Adrenal gland (tissue), 12 donors: ENCODE data around the gene MCOLN1. TPM values are rescaled to one million over a fixed set of nuclear protein-coding genes. Genes with fewer than 3 reads are reported as not detected.

ENCODE experiments used
- DNase-seq, 7 donors: peaks; one replicate each; pipeline ENCODE4 v3.0.0-alpha.2; 2019 to 2020
- H3K27ac ChIP-seq, 5 donors: fragments of 200-600 bp; sonication (generic) in 4 of 5; 1 replicate in 3 of 5; 2 replicates in 2 of 5; pipeline versions ENCODE4 v1.5.1 to v1.8.0; 2016 to 2020; ENCODE audit warnings: mild to moderate bottlenecking in 1 of 5
- H3K27me3 ChIP-seq: fragments of 200-600 bp; 2 replicates; pipeline ENCODE4 v1.8.0; 2021
- H3K36me3 ChIP-seq, 2 donors: fragments of 200-600 bp; replicated peaks in 1 of 2; 1 replicate in 1 of 2; 2 replicates in 1 of 2; pipeline versions ENCODE4 v1.5.1 to v1.8.0; 2018 to 2022
- H3K4me1 ChIP-seq, 2 donors: fragments of 200-600 bp; replicated peaks in 1 of 2; 1 replicate in 1 of 2; 2 replicates in 1 of 2; pipeline versions ENCODE4 v1.5.1 to v1.8.0; 2018 to 2021
- H3K4me3 ChIP-seq, 4 donors: fragments of 200-600 bp; sonication (generic) in 3 of 4; one replicate each; pipeline ENCODE4 v1.5.1; 2016 to 2018
- H3K9me3 ChIP-seq, 3 donors: fragments of 200-600 bp; sonication (generic) in 1 of 3; replicated peaks in 1 of 3; 1 replicate in 2 of 3; 2 replicates in 1 of 3; pipeline versions ENCODE4 v1.5.1 to v1.8.0; 2016 to 2021
- POLR2A ChIP-seq, 2 donors: fragments of 450-650 bp; IDR thresholded peaks; one replicate each; pipeline ENCODE4 v1.6.1; 2017; ENCODE audit warnings: antibody characterized with exemption in 2 of 2, mild to moderate bottlenecking in 2 of 2, moderate library complexity in 1 of 2
- WGBS, 4 donors: extraction: QIAGEN DNeasy Blood & Tissue Kit in 2 of 4; methylation state at CpG; one replicate each; pipeline versions ENCODE4 v1.1.5 to v1.1.7; 2013 to 2017; 5-methylcytosine and 5-hydroxymethylcytosine counted together
- intact Hi-C, 2 donors: fragments of 100-400 bp; cut with DNase I; formaldehyde crosslinking; loops; one replicate each; pipeline versions ENCODE4 v1.14.1 to v1.15.0; 2022 to 2023
- polyA plus RNA-seq, 3 donors: library from polyadenylated mRNA; stranded (reverse); fragments of 200-250 nt in 2 of 3; fragments of 350-450 nt in 1 of 3; fragmentation: Illumina TruSeq in 1 of 3; extraction: RNeasy Lipid Tissue Mini Kit (QIAGEN cat#74804) in 1 of 3; gene quantifications; one replicate each; pipeline ENCODE4 v1.2.3, GENCODE V29; 2013 to 2014
- total RNA-seq, 9 donors: library from RNA; depleted of rRNA in 4 of 9; stranded (reverse); fragments of >200 nt in 4 of 9; fragments of 120-200 nt in 1 of 9; fragmentation: NEBNext Ultra II Directional in 1 of 9; extraction: Animal tissue kit (Norgen Biotek cat#: 25700) in 1 of 9; gene quantifications; one replicate each; pipeline versions ENCODE4 v1.1.0 to v1.2.4, GENCODE V29; 2013 to 2023
- TF ChIP-seq, protein P1 (sequence below), 6 experiments: fragments of 450-650 bp in 4 of 6; fragments of 200-600 bp in 2 of 6; sonication (generic) in 1 of 6; IDR thresholded peaks; 1 replicate in 5 of 6; 2 replicates in 1 of 6; pipeline versions ENCODE4 v1.5.1 to v1.8.0; 2016 to 2021; ENCODE audit warnings: antibody characterized with exemption in 6 of 6, mild to moderate bottlenecking in 2 of 6, moderate library complexity in 1 of 6
- donor health status: healthy with polysubstance abuse.
- donor health status: Bipolar disorder and iron deficiency.
- donor health status: DM: yes; HTN: yes; CAD: no.
- donor health status: DM: no; HTN: no; CAD: no.
- donor health status: DM: no; HTN: no; CAD: no.
- donor health status: DM: yes; HTN: yes; CAD: no.

MCOLN1 gene
- total and polyA plus RNA-seq, 12 donors, result 6.0 to 212 (median 57.1) TPM

DNA sequence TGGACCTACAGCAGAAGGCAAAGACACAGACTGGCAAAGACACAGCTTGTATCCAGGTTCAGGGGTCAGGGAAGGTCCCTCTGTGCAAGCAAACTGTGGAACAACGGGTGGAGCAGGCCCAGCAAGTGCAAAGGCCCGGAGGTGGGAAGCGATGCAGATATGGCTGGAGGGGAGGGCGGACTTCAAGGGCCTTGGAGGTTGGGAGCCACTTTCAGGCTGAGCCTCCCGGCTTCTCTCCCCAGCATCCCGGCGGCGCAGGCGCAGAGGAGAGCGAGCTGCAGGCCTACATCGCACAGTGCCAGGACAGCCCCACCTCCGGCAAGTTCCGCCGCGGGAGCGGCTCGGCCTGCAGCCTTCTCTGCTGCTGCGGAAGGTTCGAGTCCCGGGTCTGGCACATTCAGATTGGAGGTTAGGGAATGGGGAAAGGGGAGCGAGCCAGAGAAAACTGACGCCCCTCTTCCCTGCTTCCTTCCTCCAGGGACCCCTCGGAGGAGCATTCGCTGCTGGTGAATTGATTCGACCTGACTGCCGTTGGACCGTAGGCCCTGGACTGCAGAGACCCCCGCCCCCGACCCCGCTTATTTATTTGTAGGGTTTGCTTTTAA lies 11.0 kb downstream of the MCOLN1 start:
- DNase-seq, result peak; percentile 56 to 78 (median 70)
- no peaks in the 10 kb centered on the region for H3K27me3 ChIP-seq
- TF ChIP-seq POLR2A (IDR thresholded peaks at IDR 0.05), result no peak
- TF ChIP-seq, protein P1, sequence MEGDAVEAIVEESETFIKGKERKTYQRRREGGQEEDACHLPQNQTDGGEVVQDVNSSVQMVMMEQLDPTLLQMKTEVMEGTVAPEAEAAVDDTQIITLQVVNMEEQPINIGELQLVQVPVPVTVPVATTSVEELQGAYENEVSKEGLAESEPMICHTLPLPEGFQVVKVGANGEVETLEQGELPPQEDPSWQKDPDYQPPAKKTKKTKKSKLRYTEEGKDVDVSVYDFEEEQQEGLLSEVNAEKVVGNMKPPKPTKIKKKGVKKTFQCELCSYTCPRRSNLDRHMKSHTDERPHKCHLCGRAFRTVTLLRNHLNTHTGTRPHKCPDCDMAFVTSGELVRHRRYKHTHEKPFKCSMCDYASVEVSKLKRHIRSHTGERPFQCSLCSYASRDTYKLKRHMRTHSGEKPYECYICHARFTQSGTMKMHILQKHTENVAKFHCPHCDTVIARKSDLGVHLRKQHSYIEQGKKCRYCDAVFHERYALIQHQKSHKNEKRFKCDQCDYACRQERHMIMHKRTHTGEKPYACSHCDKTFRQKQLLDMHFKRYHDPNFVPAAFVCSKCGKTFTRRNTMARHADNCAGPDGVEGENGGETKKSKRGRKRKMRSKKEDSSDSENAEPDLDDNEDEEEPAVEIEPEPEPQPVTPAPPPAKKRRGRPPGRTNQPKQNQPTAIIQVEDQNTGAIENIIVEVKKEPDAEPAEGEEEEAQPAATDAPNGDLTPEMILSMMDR (IDR thresholded peaks at IDR 0.05), result no peak
- intact Hi-C loops, result loop anchor here in 1 of 2 donors (10.0 kb wide), 2 partner anchors 149 to 179 kb away; no protein-coding TSS in a partner anchor
- peaks cover 10% of the 10 kb centered on the region in 2 donors for H3K4me1 ChIP-seq
- 25 to 30% (median 28%) methylated on average over 4 to 30 of the region's 30 CpGs for whole genome bisulfite sequencing, 4 donors
- H3K27ac ChIP-seq, result peak overlapping the region; percentile 85 to 96 (median 88)
- H3K36me3 ChIP-seq, result peaks cover 0 to 33% of the 10 kb centered on the region in 2 donors
- no peaks in the 10 kb centered on the region for H3K9me3 ChIP-seq
- H3K4me3 ChIP-seq, result peak overlapping the region in 2 of 4 donors; percentile 81 to 98

DNA sequence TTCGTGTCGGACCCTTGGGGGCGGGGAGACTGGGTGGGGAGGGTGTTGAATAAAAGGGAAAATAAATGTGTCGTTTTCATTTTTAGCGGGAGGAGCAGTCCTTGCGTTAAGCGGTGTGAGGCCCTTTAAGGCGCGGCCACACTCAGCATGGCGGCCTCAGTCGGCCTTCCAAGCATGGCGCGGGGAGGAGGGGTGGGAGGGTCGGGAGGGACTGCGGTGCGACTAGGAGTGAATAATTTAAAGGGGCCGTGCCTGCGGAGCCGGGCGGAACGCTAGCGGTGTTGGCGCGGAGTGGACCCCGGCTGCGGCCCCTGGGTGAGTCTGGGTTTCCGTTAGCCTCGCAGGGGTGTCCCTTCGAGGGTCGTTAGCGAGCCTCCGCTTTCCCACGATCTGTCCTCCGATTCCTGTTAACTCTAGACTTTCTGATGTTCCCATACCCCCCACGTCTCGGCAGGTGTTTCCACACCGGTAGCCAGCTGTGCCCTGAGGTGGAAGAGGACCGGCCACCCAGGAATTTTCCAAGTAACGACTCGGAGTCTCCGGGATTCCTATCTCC lies 11.6 kb downstream of the MCOLN1 start:
- DNase-seq, result peak; percentile 89 to 94 (median 90)
- H3K27me3 ChIP-seq, result no peaks in the 10 kb centered on the region
- H3K4me1 ChIP-seq, result peaks cover 10% of the 10 kb centered on the region in 2 donors
- 0 to 1% (median 1%) methylated on average over 32 to 41 of the region's 41 CpGs for WGBS, 4 donors
- peak overlapping the region; percentile 85 to 96 (median 88) for H3K27ac ChIP-seq
- intact Hi-C loops, result loop anchor here in 1 of 2 donors (10.0 kb wide), 2 partner anchors 149 to 179 kb away; no protein-coding TSS in a partner anchor
- peaks cover 0 to 33% of the 10 kb centered on the region in 2 donors for H3K36me3 ChIP-seq
- peak overlapping the region in 3 of 4 donors; percentile 78 to 98 (median 81) for H3K4me3 ChIP-seq
- H3K9me3 ChIP-seq, result no peaks in the 10 kb centered on the region
- TF ChIP-seq POLR2A (IDR thresholded peaks at IDR 0.05), result peak in 1 of 2 donors; percentile 85
- TF ChIP-seq, protein P1 (IDR thresholded peaks at IDR 0.05), result no peak

DNA sequence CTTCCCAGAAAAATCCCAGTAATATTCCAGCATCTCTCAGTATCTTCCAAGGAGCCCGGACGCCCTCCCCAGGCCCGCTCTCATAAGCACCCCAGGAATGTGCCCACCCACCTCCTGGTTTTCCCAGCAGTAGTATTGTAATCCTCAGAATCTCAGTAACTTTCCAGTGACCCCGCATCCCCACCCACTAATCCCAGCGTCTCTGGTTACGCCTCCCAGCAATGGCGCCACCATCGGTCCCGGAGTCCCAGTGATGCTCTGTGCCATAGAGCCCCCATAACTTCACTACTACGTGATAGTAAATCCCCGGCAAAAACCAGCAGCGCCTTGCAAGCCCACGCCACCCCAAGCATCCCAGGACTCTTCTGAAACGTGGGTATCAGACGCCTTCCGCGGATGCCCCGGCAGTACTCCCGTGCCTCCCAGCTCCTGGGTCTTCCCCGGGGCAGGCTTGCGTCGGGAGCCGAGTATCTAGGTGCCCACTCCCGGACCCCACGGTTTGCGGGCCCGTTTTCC lies 12.2 kb downstream of the MCOLN1 start:
- Histone ChIP-seq H3K27me3 (no peaks in the 10 kb centered on the region), H3K36me3 (peaks cover 0 to 31% of the 10 kb centered on the region in 2 donors), H3K9me3 (no peaks in the 10 kb centered on the region), H3K4me3 (peak overlapping the region; percentile 27 to 98 (median 80)), H3K4me1 (peaks cover 10% of the 10 kb centered on the region in 2 donors), H3K27ac (peak overlapping the region; percentile 85 to 96 (median 88))
- DNase-seq, result peak; percentile 66 to 88 (median 80)
- intact Hi-C loops, result loop anchor here in 1 of 2 donors (10.0 kb wide), 2 partner anchors 150 to 180 kb away; no protein-coding TSS in a partner anchor
- TF ChIP-seq, protein P1 (IDR thresholded peaks at IDR 0.05), result no peak
- no peak for TF ChIP-seq POLR2A (IDR thresholded peaks at IDR 0.05)
- 0 to 1% (median 0%) methylated on average over 17 to 27 of the region's 27 CpGs for WGBS, 4 donors
